Stimulated activated naive CD8-positive, alpha-beta T cell treated with anti-CD3 and anti-CD28 coated beads, Interleukin-15, Interleukin-2, amounts not matched to agents 100 U/mL and 50 U/mL, for 24 hours (primary cell): ENCODE data around the gene TBC1D24.
"Not testable (repeated sequence)": the region's sequence is repeated elsewhere in the genome, so short reads cannot be mapped to it uniquely, and the experiment has no call there.

Experiments
- ATAC-seq: fragments of 150-1000 bp; cut with Tn5 transposase; one replicate; pipeline ENCODE4 v1.10.0; 2021
- DNase-seq: peaks from one replicate; pipeline ENCODE4 v3.0.0; 2021

TBC1D24 gene

DNA sequence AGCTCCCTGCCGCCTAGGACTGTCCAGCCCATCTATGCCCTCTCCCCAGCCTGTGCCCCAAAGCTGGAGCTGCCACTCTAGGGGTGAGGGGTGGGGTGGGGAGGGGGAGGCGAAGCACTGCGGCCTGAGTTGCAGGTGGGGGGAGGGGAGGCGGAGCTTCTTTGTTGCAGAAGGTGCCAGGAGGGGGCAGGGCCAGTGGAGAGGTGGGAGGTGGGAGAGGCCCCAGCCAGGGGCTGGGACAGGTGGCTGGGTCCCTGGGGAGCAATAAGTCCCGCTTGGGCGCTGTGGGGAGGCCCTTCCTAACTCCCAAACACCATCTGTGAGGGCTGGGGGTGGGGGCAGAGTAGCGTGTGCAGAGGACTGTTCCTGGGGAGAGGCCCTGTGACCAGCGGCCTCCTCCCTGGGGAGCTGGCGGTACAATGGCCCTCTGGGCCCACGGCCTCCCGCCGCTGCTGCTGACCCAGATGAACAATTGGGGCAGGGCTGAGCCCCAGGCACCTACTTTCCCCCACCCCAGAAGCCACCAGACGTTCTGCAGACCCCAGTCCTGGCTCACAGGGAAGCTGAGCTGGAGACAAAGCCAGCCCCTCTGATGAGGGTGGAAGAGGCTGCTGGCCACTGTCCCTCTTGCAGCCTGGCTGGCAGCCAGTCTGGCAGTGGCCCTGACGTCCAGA lies 6.1 kb upstream of the TBC1D24 start:
- ATAC-seq = no peak
- DNase-seq = peak; percentile 31

DNA sequence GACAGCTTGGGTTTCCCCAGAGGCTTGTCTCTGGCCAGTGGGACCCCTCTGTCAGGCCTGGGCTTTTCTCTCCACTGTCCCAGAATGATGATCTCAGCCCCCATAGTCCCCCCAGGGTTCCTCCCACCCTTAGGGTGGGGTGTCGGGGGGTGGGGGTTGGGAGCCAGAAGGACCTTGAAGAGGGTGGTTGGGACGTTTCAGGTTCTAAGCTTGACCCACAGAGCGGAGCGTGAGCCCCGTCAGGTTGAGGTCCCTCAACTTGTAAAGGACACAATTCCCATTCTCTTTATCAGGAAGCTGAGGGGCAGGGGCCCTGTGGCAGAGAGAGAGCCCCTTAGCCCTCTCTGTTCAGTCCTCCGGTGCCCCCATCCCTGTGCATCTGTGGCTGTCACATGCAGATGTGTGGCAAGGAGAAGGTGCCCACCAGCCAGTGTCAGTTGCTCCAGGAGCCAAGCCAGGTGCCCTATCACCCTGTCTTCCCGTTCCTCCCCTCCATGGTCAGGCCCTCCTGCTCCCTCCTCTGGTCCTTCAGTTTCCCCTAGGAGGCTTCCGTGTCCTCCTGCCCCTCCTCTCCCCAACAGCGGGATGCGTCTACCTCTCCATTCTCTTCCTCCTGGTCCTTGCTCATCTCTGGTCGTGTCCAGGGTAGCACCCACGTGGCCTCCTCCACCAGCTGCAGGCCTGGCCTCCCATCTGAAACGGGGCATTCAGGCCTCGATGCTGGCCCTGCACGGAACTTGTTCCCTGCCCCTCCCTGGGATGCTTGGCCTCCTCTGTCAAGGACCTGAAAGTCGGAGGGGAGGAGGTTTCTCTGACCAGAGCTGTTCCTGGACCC lies 5.3 kb upstream of the TBC1D24 start:
- DNase-seq (no peak), ATAC-seq (no peak)

DNA sequence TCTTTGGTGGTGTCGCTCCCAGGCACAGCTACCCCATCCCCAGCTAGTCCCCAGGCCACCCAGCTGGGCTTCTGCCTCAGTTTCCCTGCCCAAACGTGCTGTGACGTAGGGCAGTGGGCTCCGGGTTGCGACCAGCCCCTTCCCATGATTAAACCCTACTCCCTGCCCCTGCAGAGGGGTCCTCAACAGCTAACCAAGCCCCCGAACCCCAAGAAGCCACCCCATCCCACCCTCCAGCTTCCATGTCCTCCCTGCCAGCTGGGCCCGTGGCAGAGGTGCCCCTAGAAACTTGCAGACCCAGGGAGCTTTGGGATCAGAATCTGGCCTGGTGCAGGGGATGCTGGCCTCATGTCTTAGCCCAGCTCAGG lies 4.7 kb upstream of the TBC1D24 start:
- DNase-seq (no peak), ATAC-seq (no peak)

DNA sequence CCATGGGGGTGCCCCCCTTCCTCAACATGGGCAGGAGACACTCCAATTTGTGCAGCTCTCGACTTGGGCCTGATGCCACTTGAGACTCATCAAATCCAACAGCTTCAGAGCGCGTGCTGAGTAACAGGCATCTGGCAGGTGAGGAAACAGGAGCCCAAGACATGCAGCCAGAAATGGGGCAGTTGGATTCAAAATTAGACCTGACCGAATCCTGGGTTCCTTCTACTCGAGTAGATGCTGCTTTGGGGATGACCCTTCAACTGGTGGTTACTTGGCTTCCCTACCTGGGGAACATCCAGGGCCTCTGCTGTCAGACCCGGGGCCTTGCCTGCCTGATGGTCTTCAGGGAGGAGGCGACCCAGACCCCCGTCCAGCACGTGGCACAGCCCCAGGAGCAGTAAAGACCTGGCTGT lies 4.3 kb upstream of the TBC1D24 start:
- ATAC-seq = no peak
- DNase-seq = no peak

DNA sequence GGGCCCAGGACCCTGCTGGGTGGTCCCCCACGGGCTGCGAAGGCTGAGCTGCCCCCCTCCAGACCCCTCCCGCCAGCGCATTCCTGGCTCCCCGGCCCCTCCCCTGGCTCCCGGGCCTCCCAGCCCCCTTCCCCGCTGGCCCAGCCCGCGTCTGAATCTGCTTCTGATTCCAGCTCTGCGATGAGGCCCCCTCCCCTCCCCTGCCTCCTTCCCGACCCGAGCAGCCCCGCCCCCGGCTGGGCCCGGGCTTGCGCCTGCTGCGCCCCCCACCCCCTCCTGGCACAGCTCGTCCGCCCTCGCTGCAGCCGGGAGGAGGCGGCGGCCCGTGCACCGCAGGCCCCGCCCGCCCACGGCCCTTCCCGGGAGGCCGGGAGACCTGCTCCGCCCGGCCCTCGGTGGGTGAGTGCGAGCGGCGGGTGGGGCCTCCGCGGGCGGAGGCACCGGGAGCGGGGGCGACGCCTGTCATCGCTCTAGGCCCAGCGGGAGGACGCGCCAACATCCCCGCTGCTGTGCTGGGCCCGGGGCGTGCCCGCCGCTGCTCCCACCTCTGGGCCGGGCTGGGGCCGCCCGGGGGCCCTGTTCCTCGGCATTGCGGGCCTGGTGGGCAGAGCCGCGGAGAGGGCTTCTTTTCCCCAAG lies 3.8 kb upstream of the TBC1D24 start, which contains the start of gene NTN3:
Gene NTN3 (plus strand): TSS at position 282 of the 637 bp plus-strand sequence. CDS start 405 bp downstream, outside the sequence.
- DNase-seq = peak; percentile 32
- ATAC-seq = no peak

DNA sequence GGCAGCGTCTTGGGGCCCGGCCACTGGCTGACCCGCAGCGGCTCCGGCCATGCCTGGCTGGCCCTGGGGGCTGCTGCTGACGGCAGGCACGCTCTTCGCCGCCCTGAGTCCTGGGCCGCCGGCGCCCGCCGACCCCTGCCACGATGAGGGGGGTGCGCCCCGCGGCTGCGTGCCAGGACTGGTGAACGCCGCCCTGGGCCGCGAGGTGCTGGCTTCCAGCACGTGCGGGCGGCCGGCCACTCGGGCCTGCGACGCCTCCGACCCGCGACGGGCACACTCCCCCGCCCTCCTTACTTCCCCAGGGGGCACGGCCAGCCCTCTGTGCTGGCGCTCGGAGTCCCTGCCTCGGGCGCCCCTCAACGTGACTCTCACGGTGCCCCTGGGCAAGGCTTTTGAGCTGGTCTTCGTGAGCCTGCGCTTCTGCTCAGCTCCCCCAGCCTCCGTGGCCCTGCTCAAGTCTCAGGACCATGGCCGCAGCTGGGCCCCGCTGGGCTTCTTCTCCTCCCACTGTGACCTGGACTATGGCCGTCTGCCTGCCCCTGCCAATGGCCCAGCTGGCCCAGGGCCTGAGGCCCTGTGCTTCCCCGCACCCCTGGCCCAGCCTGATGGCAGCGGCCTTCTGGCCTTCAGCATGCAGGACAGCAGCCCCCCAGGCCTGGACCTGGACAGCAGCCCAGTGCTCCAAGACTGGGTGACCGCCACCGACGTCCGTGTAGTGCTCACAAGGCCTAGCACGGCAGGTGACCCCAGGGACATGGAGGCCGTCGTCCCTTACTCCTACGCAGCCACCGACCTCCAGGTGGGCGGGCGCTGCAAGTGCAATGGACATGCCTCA lies 3.1 kb upstream of the TBC1D24 start:
- ATAC-seq (no peak), DNase-seq (no peak)

DNA sequence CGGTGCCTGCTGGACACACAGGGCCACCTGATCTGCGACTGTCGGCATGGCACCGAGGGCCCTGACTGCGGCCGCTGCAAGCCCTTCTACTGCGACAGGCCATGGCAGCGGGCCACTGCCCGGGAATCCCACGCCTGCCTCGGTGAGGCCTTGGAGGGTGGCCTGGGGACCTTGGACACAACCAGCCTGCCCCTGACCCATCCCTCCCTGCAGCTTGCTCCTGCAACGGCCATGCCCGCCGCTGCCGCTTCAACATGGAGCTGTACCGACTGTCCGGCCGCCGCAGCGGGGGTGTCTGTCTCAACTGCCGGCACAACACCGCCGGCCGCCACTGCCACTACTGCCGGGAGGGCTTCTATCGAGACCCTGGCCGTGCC lies 2.5 kb upstream of the TBC1D24 start:
- ATAC-seq (no peak), DNase-seq (no peak)

DNA sequence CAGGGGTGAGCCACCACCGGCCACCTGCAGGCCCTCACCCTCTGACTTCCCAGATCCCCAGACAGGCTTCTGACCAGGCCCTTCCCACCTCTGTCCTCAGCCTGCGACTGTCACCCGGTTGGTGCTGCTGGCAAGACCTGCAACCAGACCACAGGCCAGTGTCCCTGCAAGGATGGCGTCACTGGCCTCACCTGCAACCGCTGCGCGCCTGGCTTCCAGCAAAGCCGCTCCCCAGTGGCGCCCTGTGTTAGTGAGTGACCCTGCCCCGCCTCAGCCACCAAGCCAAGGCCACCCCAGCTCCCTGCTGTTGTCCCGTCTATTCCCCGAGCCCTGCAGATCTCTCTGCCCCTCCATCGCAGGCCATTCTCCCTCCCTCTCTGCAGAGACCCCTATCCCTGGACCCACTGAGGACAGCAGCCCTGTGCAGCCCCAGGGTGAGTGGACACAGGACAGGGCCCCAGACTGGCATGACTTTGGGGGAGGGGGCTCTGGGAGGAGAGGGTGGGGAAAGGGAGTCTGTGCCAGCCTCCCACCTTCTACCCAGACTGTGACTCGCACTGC lies 2.0 kb upstream of the TBC1D24 start:
- DNase-seq = no peak
- no peak for ATAC-seq

DNA sequence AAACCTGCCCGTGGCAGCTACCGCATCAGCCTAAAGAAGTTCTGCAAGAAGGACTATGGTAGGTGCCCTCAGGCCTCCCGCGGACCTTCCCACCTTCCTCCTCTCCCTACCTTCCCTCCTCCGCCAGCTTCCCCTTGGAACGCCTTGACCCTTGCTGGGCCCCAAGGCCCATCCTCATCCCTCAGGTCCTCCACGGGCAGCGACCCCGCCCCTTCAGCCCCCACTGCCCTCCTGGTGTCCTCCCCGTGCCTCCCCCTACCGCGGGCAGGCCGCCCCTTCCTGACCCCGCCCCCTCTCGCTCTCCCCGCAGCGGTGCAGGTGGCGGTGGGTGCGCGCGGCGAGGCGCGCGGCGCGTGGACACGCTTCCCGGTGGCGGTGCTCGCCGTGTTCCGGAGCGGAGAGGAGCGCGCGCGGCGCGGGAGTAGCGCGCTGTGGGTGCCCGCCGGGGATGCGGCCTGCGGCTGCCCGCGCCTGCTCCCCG lies 1.4 kb upstream of the TBC1D24 start:
- ATAC-seq (no peak), DNase-seq (peak; percentile 45)

DNA sequence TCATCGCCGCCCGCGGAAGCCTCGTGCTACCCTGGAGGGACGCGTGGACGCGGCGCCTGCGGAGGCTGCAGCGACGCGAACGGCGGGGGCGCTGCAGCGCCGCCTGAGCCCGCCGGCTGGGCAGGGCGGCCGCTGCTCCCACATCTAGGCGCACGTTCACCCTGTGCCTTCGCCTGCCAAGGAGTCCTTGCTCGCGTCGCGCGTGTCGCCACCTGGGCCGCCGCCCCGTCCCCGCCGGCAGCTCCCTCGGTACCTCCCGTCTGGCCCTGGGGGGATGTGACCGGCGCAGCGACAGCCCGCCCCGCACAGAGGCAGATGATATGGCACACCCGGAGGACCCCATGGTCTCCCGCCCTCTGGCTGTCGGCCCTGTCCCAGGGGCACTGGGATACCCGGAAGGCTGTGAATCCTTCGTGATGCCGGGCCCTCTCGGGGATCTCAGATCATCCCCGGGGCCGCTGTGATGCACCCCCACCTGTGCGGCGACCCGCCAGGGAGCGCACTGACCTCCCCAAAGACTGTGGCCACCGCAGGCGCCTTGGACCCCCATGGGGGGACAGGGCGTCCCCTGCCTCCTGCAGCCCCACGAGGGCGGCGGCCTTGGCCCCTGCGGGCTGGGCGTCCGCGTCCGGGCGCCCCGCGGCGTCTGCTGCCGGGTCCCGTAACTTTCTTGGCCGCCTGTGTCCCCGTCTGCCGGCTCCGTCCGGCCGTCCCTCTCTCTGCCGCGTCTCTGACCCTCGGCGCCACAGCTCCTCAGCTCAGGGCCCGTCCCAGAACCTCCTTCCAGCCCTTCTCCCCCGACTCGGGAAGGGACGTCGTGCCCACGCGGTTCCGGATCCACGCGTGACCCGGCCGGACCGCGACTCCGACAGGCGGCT lies 689 bp upstream of the TBC1D24 start:
- DNase-seq (peak; percentile 66), ATAC-seq (peak; percentile 52)

DNA sequence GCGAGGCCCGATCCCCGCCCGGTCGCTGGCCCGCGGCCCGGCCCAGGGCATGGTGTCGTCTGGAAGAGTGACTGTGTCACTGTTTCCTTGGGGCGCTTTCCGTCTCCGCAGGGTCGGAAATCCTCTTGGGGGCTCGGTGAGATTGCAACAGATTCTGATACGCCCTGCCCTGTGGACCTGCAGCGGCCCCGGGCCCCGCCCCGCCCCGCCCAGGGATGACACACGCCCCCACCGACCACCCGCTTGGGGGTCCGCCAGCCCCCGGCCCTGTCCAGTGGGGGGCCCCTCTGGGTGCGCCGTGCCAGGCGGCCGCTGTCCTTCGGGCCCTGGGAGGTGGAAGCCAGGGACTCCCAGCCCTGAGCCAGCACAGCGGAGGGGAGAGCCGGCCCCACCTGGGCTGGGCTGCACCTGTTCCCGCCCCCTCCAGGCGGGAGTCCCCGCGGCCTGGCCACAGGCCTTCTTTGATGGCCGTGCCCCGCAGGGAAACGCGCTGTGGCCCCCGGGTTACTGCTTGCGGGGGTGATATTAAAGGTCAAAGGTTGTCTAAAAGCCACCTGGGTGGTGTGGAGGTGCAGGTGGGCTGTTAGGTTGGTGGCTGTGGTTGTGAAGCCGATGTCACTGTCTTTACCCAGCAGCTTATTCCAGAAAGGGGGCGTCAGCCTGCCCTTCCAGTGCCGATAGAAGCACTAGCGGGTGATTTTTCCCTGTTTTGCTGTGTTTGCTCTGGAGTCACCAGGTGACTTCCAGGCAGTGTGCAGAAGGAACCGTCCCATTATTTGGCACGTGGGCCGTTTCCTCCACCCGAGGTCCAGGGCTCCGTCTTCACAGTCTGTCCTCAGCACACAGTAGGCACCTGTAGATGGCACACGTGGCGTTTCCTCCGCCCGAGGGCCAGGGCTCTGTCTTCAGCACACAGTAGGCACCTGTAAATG lies 752 bp downstream of the TBC1D24 start:
- ATAC-seq (peak; percentile 48), DNase-seq (peak; percentile 58)

DNA sequence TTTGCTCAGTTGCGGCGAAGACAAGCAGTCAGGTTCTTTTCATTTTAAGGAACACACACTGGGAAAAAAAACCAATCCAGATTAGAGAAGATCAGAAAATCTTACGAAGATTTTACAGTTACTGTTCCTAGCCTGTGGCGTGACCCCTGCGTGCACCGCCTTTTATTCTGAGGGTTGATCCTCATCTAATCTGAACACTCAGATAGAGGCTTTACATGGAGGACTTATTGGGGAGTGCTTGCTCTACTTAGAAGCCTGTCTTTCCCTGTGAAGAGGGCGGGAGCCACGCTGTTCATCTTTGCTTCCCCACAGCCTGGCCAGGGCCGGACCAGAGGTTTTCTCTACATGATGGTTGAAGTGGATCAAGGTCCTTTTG lies 1.4 kb downstream of the TBC1D24 start:
- ATAC-seq (no peak), DNase-seq (no peak)

DNA sequence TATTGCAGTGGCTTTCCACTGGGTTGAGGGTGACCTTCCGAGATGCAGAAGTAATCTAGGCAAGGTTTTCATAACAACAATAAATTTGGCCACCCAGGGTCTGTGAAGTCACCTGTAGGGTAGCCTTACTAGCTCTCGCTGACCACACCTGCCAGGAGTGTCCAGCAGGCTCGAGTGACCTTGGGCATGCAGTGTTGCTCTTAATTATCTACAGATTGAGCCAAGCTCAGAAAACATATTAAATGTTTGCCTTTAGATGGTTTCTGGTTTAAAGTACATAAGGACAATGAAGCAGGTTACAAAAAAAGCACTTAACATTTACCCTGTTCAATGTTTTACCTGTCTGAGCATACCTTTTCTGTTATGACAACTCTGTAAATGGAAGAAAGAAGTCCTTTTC lies 1.8 kb downstream of the TBC1D24 start:
- no peak for DNase-seq

DNA sequence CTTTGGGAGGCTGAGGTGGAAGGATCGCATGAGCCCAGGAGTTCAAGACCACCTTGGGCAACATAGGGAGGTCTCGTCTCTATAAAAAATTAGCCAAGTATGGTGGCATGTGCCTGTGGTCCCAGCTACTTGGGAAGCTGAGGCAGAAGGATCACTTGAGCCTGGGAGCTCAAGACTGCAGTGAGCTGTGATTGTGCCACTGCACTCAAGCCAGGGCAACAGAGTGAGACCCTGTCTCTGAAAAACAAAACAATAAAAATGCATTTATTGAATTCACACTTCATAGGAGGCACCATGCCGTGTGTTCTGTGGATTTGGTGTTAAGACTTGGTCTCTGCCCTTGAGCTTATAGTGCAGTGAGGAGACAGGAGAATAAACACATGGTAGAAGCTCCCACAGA lies 2.4 kb downstream of the TBC1D24 start:
- no peak for ATAC-seq
- DNase-seq = no peak

More for the DNA sequence above, 1.8 kb downstream of the TBC1D24 start:
- ATAC-seq = no peak

DNA sequence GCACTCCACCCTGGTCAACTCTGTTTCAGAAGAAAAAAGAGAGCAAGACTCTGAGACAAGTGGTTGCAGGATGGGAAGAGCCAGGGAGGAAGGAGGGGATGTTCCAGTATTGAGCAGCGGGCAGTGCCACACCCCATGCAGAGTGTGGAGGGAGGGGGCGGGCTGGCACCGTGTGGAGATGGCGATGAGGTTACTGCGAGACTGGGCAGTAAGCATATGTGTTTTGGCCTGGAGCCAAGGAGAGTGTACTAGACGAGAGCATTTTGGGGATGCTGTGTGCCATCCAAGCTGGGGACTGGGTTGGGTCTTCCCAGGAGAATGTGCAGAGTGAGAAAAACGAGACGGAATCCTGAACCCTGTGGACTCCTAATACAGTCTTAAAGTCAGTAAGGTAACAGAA lies 3.4 kb downstream of the TBC1D24 start:
- DNase-seq = no peak
- no peak for ATAC-seq

DNA sequence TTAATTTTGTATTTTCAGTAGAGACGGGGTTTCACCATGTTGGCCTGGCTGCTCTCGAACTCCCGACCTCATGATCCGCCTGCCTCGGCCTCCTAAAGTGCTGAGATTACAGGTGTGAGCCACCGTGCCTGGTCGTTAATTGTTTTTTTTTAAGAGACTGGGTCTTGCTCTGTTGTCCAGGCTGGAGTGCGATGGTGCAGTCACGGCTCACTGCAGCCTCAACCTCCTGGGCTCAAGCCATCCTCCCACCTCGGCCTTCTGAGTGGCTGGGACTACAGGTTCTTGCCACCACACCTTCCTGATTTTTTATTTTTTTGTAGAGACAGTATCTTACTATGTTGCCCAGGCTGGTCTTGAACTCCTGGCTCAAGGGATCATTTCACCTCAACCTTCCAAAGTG lies 5.1 kb downstream of the TBC1D24 start:
- DNase-seq = not testable (repeated sequence)

DNA sequence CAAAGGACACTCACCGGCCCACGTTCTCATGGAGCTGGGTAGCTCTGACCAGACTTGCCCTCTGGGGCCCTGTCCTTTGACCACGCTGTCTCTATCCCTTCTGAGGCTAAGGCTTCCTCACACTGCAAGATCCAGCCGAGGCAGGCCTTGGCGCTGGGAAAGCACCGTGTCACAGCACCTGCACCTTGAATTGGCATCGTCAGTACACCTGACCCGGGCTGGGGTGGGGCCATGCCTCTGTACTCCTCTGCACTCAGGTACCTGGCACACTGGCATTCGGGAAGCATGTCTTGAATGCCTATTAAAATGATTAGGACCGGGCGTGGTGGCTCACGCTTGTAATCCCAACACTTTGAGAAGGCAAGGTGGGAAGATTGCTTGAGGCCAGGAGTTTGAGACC lies 6.0 kb downstream of the TBC1D24 start:
- no peak for DNase-seq
- ATAC-seq = no peak

More for the DNA sequence above, 5.1 kb downstream of the TBC1D24 start:
- ATAC-seq = not testable (repeated sequence)

DNA sequence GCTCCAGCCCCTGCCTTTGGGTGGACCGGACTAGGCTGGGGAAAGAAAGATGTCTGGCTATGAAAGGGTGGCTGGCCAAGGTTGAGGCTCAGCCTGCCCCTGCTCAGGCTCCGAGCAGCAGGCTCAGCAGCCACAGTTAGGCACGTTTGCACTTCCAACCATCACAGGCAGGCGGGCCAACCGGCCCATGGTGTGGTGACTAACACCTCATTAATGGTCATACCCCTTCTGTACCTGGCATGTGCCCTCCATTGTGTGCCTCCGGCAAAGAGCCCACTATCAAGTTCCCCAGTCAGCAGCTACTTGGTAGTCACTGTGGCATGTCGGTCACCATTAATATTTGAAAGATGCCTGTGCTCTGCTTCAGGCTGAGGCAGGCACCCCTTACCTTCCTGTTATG lies 6.7 kb downstream of the TBC1D24 start:
- ATAC-seq = no peak

DNA sequence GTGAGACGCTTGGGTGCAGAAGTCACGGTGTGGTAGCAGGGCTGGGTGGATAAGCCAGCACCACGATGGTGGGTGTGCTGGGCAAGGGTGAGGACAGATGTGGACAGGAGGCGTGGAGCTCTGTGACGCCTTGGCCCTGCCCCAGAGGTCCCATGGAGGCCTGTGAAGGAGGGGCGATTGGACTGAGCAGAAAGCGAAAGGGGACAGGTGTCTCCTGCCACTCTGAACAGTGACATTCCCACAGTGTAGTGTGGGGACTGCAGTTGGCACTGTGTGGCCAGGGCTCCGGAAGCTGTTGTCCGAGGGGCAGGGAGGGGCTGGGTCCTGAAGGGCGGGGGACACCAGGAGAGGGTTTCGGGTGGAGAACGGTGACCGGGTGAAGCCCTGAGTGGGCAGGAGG lies 7.3 kb downstream of the TBC1D24 start:
- ATAC-seq (no peak), DNase-seq (no peak)

More for the DNA sequence above, 6.7 kb downstream of the TBC1D24 start:
- DNase-seq = no peak
